ENCODE data around the gene TMEM131. TPM values are rescaled to one million over a fixed set of nuclear protein-coding genes. Genes with fewer than 3 reads are reported as not detected.

Gene TMEM131
- total RNA-seq, 2 experiments from 2014 or later: 39.7 to 40.6 TPM

DNA sequence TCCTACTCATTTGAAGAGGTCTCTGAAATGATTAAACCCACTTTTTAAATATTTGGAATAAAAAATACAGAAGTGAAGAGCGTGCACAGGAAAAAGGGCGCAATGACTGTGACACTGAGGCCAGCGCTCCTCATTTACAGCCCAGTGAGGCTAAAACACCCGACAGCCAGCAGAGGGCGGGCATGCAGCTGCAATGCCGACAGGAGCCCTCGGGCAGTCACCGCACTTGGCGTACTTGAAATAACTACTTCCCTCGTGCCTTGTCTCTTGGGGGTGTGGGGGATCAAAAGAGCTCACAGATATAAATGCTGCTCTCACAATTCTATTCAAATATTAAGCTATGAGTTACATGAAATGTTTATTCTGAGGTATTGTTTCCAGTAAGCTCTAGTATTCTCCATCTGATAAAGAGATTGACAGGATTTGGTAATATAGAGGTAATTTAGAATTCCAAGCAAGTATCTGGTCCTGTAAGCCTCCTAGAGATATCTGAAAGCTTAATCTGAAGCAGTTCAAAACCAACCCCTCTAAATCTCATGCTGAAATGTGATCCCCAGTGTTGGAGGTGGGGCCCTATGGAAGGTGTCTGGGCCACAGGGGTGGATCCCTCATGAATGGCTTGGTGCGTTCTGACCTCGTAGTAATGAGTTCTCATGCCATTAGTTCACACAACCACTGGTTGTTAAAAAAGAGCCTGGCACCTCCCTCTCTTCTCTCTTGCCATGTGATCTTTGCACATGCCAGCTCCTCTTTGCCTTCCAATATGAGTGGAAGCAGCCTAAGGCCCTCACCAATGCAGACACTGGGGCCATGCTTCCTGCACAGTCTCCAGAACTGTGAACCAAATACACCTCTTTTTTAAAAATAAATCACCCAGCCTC lies 188.8 kb downstream of the TMEM131 start:
- no peaks in the 10 kb centered on the region for H3K4me1 Mint-ChIP-seq

DNA sequence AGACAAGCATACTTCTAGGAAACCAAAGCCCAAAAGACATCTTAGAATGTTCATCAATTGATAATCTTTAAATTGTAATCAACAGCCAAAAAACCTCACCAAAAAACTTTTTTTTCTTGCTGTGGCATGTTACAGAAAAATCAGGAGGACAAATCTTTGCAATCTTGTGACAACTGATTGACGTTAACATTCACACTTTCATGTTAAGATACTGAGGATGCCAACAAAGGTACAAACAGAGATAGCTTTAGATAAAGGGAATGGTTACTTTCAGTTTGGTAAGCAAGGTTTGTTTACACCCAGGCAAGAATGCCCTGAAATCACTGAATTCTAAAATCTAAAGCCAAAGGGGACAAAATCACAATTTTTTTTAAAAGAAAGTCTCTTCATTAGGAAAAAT lies 190.0 kb downstream of the TMEM131 start:
- Mint-ChIP-seq H3K27me3 (no peaks in the 10 kb centered on the region), H3K4me3 (no peak overlapping the region), H3K27ac (no peak overlapping the region), H3K9me3 (no peaks in the 10 kb centered on the region), H3K36me3 (ENCODE audit: low read depth) (peaks cover 9% of the 10 kb centered on the region), H3K4me1 (no peaks in the 10 kb centered on the region)
- ChIA-PET CTCF (interaction anchor here (1.3 to 1.5 kb wide), 2 partner anchors 11 to 66 kb away, joined by 3 to 7 read pairs; no protein-coding TSS in a partner anchor), POLR2A (no interaction called here)
- no peak for DNase-seq

More for the DNA sequence above, 188.8 kb downstream of the TMEM131 start:
- DNase-seq: peak; percentile 83
- ChIA-PET CTCF (interaction anchor here (0.7 to 1.5 kb wide), 12 partner anchors 10 to 582 kb away, joined by 3 to 7 read pairs (median 3); no protein-coding TSS in a partner anchor), POLR2A (no interaction called here)
- H3K9me3 Mint-ChIP-seq: no peaks in the 10 kb centered on the region
- H3K4me3 Mint-ChIP-seq: no peak overlapping the region
- no peak overlapping the region for H3K27ac Mint-ChIP-seq
- H3K36me3 Mint-ChIP-seq (ENCODE audit: low read depth): peaks cover 9% of the 10 kb centered on the region
- no peaks in the 10 kb centered on the region for H3K27me3 Mint-ChIP-seq

DNA sequence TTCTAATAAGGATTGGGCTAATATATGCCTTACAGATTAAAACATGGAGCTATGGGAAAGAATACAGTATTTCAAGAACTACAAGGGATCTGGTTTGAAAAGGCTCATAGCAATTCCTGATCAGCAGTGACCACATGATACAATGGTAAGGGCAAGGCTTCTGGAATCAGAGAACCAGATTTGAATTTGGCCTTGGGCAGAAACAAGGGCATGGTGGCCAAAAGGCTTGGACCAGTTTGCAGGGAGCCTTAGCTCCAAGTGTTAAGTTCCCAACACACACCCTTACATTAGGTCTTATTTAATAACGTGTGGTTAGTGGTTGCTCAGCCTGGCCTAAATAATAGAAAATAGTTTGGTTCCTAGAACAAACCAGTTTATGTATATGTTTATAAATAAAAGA lies 194.7 kb downstream of the TMEM131 start:
- POLR2A ChIA-PET: no interaction called here
- H3K4me3 Mint-ChIP-seq: no peak overlapping the region
- no peaks in the 10 kb centered on the region for H3K4me1 Mint-ChIP-seq
- no peaks in the 10 kb centered on the region for H3K9me3 Mint-ChIP-seq
- DNase-seq: no peak
- no peaks in the 10 kb centered on the region for H3K27me3 Mint-ChIP-seq
- CTCF ChIA-PET: interaction anchor here (0.6 kb wide), 1 partner anchor 924 kb away, joined by 3 read pairs; no protein-coding TSS in a partner anchor
- H3K27ac Mint-ChIP-seq: no peak overlapping the region
- peaks cover 17% of the 10 kb centered on the region for H3K36me3 Mint-ChIP-seq (ENCODE audit: low read depth)

DNA sequence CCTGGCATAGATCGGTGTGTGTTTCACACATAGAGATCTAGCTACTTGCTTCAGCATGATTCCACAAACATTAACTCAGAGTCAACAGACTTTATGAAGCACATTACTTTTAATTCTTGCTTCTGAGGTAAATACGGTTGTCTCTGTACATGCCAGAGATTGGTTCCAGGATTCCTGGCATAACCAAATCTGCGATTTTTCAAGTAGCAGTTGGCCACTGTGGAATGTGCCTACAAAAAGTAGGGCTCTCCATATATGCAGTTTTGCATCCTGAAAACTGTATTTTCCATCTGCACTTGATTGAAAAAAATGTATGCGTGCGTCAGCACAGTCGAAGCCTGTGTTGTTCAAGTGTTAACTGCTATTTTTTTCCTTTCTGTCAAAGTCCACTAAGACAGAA lies 197.3 kb downstream of the TMEM131 start:
- ChIA-PET CTCF (interaction anchor here (0.6 kb wide), 1 partner anchor 1038 kb away, joined by 3 read pairs; no protein-coding TSS in a partner anchor), POLR2A (no interaction called here)
- H3K36me3 Mint-ChIP-seq (ENCODE audit: low read depth): peaks cover 13% of the 10 kb centered on the region
- H3K27me3 Mint-ChIP-seq: no peaks in the 10 kb centered on the region
- H3K9me3 Mint-ChIP-seq: no peaks in the 10 kb centered on the region
- H3K4me3 Mint-ChIP-seq: no peak overlapping the region
- no peak for DNase-seq
- no peak overlapping the region for H3K27ac Mint-ChIP-seq
- no peaks in the 10 kb centered on the region for H3K4me1 Mint-ChIP-seq

DNA sequence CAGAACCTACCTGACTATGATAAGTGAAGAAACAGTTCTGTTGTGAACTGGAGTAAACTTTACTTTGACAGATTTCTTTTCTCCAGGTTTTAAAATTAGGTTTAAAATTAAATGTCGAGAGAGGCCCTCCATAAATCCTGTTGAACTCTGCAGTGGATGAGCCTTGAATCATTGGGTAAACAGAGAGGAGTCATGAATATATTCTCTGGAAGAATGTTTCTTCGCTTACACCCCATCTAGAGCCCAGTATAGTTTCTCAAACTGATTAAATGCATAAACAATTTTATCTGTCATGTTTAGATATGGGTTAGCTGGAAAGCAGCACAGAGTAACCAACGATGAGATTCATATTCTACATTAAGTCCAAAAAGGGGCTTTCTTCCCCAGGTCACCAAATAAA lies 198.4 kb downstream of the TMEM131 start:
- POLR2A ChIA-PET: no interaction called here
- no peaks in the 10 kb centered on the region for H3K4me1 Mint-ChIP-seq

DNA sequence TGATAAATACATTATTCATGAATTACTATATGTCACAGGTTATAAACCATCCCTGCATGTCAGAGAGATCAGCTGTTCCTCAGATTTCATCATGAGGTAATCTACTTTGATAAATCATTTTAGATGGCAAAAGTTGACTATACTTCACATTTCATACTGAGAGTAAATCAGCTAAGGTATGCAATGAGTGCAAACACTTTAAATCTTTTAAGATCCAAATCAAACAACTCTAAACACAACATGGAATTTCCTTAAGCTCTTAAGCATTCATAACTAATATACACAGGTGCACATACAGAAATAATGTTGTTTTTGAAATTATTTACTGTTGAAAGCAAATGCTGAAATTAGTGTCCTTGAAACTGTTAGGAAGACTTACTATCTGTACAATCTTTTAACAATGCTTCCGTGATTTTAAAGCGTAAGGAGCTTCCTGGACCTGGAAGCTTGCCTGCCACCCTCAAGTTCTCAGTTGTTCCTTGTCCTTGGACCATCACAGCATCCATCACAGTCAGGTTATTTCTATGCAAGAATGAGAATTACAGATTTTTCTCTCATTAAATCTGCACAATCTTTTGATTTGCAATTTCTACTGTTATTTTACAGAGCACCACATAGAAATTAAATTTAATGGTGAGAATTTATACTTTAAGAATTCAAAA lies 199.2 kb downstream of the TMEM131 start:
- H3K9me3 Mint-ChIP-seq: no peaks in the 10 kb centered on the region
- no peak overlapping the region for H3K27ac Mint-ChIP-seq
- ChIA-PET CTCF (interaction anchor here (0.9 kb wide), 1 partner anchor 10 kb away, joined by 3 read pairs; no protein-coding TSS in a partner anchor), POLR2A (no interaction called here)
- no peaks in the 10 kb centered on the region for H3K4me1 Mint-ChIP-seq
- peaks cover 20% of the 10 kb centered on the region for H3K36me3 Mint-ChIP-seq (ENCODE audit: low read depth)
- no peak overlapping the region for H3K4me3 Mint-ChIP-seq
- no peaks in the 10 kb centered on the region for H3K27me3 Mint-ChIP-seq
- DNase-seq: no peak

More for the DNA sequence above, 198.4 kb downstream of the TMEM131 start:
- no peak for DNase-seq
- Mint-ChIP-seq H3K36me3 (ENCODE audit: low read depth) (peaks cover 20% of the 10 kb centered on the region), H3K27me3 (no peaks in the 10 kb centered on the region), H3K4me3 (no peak overlapping the region), H3K9me3 (no peaks in the 10 kb centered on the region), H3K27ac (no peak overlapping the region)
- CTCF ChIA-PET: interaction anchor here (0.7 kb wide), 1 partner anchor 380 kb away, joined by 3 read pairs; no protein-coding TSS in a partner anchor

DNA sequence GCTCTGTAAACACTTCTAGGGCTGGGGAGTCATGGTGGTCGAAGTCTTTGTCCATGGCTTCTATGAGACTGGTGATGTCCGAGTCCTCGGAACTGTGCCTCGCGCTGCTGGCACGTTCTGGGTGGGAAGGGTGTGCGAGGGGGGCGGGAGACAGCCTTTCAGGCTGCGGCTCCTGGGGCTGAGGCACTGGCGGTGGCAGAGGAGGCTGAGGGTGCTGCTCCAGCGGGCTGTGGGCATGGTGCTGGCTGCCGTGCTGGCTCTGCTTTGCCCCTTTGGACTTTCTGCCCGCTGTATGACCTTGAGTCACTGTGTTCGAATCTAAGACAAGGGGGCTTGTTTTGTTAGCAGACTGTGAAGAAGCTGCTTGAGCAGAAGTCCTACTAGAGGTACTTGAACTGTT lies 203.3 kb downstream of the TMEM131 start:
- DNase-seq: no peak
- peaks cover 3% of the 10 kb centered on the region for H3K4me1 Mint-ChIP-seq
- CTCF ChIA-PET: no interaction called here
- no peak overlapping the region for H3K4me3 Mint-ChIP-seq
- H3K36me3 Mint-ChIP-seq (ENCODE audit: low read depth): peaks cover 17% of the 10 kb centered on the region
- H3K27me3 Mint-ChIP-seq: no peaks in the 10 kb centered on the region
- no peaks in the 10 kb centered on the region for H3K9me3 Mint-ChIP-seq
- POLR2A ChIA-PET: no interaction called here
- H3K27ac Mint-ChIP-seq: no peak overlapping the region

DNA sequence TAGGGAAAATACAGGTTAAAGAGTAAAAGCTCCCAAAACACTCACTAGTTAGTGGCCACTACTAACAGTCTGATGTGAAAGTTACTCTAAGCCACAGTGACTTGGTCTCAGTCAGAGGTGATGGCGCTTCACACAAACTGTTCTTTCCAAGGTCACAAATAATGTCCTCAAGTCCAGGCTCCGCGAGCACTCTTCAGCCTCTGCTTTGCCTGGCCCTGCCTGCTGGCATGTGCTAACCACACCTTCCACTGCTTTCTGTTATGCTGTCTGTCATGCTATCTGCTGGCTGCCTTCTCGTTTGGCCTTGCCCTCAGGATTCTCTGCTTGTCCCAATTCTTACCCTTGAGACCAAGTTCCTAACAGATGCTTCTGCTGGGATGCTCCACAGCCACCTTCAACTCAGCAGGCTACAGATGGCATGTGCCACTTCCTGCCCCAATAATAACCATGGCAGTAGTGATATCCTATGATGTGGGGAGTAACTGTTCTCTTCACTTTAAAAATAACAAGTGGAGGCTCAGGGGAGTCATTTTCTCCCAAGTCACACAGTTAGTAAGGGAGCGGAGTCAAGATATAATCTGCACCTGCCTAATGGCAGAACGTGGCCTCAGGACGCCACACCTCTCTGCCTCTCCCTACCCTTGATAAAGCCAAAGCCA lies 206.6 kb downstream of the TMEM131 start:
- H3K36me3 Mint-ChIP-seq (ENCODE audit: low read depth): peaks cover 15% of the 10 kb centered on the region
- no peaks in the 10 kb centered on the region for H3K9me3 Mint-ChIP-seq
- CTCF ChIA-PET: interaction anchor here (1.1 kb wide), 1 partner anchor 27 kb away, joined by 4 read pairs; no protein-coding TSS in a partner anchor
- DNase-seq: no peak
- H3K27ac Mint-ChIP-seq: no peak overlapping the region
- POLR2A ChIA-PET: no interaction called here
- peaks cover 3% of the 10 kb centered on the region for H3K4me1 Mint-ChIP-seq
- H3K27me3 Mint-ChIP-seq: no peaks in the 10 kb centered on the region
- H3K4me3 Mint-ChIP-seq: no peak overlapping the region

DNA sequence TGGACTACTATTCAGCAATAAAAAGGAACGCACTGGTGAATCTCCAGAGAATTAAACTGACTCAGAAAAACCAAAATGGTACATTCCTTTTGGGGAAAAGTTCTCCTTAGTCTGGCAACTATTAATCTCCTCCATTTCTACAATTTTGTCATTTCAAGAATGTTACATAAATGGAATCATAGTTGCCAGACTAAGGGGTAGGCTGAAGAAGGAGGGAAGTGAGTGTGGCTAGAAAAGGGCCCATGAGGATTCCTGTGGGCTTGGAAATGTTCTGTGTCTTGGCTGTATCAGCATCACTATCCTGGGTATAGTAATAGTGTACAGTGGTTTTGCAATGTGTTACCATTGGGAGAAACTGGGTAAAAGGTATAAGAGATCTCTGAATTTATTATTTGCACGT lies 209.9 kb downstream of the TMEM131 start:
- POLR2A ChIA-PET: no interaction called here
- H3K36me3 Mint-ChIP-seq (ENCODE audit: low read depth): peaks cover 7% of the 10 kb centered on the region
- CTCF ChIA-PET: interaction anchor here (1.1 kb wide), 1 partner anchor 27 kb away, joined by 3 read pairs; no protein-coding TSS in a partner anchor
- peaks cover 3% of the 10 kb centered on the region for H3K4me1 Mint-ChIP-seq
- H3K27me3 Mint-ChIP-seq: no peaks in the 10 kb centered on the region
- H3K4me3 Mint-ChIP-seq: no peak overlapping the region
- H3K27ac Mint-ChIP-seq: no peak overlapping the region
- no peaks in the 10 kb centered on the region for H3K9me3 Mint-ChIP-seq
- no peak for DNase-seq

DNA sequence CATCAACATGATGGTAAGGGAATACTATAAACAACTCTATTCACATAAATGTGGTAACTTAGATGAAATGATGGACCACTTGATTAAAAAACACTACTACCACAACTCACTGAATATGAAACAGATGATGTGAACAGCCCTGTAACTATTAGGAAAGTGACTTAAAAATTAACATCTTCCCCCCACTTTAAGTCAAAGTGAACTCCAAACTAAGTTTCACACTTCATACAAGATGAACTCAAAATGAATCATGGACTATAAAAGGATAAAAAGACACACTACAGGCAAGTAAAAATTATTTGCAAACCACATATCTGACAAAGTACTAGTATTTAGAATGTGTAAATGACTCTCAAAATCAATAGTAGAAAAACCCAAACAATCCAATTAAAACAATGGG lies 210.8 kb downstream of the TMEM131 start:
- Mint-ChIP-seq H3K4me3 (no peak overlapping the region), H3K4me1 (peaks cover 3% of the 10 kb centered on the region), H3K9me3 (no peaks in the 10 kb centered on the region), H3K27me3 (no peaks in the 10 kb centered on the region), H3K36me3 (ENCODE audit: low read depth) (peaks cover 7% of the 10 kb centered on the region), H3K27ac (no peak overlapping the region)
- ChIA-PET POLR2A (no interaction called here), CTCF (no interaction called here)
- no peak for DNase-seq

DNA sequence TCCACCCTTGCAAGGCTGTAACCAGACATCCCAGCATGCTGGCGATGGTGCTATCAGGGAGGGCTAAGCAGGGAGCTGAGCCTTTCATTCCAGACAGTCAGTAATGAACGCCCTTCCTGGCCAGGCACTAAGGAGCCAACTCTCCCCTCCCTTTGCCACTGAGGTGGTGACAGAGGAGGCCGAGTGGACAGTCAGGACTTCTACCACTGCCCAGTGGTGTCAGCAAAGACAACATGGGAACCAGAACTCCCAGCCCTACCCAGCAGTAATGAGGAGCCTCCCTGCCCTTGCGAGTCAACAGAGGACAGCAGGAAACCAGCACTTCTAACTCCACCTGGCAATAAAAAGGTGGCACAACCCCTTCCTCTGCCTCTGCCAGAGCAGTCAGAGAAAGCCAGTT lies 213.8 kb downstream of the TMEM131 start:
- no peaks in the 10 kb centered on the region for H3K27me3 Mint-ChIP-seq
- H3K9me3 Mint-ChIP-seq: no peaks in the 10 kb centered on the region
- no peak overlapping the region for H3K4me3 Mint-ChIP-seq
- CTCF ChIA-PET: no interaction called here
- H3K27ac Mint-ChIP-seq: no peak overlapping the region
- DNase-seq: no peak
- POLR2A ChIA-PET: no interaction called here
- no peaks in the 10 kb centered on the region for H3K4me1 Mint-ChIP-seq
- peaks cover 4% of the 10 kb centered on the region for H3K36me3 Mint-ChIP-seq (ENCODE audit: low read depth)

DNA sequence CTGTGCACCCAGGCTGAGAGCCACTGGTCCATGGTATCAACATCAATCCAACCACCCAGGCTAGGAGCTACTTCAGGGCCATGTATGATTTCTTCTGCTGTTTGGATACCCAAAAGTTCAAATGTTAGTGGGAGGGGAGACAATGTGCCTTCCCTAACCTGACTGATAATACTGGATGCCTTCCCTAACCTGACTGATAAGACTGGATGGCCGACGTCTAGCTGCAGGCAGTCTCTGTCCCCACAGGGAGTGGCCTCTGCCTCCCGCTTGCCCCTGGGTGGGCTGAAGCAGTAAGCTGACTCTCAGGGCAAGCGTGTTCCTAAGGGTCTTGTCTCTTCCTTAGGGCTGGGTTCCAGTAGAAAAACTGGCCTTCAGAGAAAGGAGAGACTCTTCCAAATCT lies 216.6 kb downstream of the TMEM131 start:
- POLR2A ChIA-PET: no interaction called here

DNA sequence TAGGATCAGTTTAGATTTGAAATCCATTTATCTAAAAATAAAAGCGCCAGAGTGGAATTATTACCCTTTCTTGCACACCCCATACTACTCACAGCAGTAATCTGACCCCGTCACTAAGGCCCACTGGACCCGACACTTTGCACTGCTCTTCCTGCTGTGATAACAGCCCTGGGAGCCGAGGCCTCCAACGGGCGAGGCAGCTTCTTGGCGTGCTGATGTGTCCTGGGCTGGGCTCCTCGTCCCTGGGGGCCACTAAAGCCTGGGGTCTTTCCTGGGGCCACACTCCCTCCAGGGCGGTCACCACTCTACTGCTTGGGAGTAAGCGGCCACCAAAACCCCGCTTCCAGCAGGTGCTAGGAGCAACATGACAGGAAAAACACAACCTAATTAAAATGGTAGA lies 220.7 kb downstream of the TMEM131 start:
- Mint-ChIP-seq H3K27me3 (no peaks in the 10 kb centered on the region), H3K9me3 (no peaks in the 10 kb centered on the region), H3K36me3 (ENCODE audit: low read depth) (peaks cover 11% of the 10 kb centered on the region), H3K4me1 (no peaks in the 10 kb centered on the region), H3K4me3 (no peak overlapping the region), H3K27ac (no peak overlapping the region)
- ChIA-PET POLR2A (no interaction called here), CTCF (no interaction called here)
- DNase-seq: no peak

More for the DNA sequence above, 216.6 kb downstream of the TMEM131 start:
- H3K4me1 Mint-ChIP-seq: no peaks in the 10 kb centered on the region
- H3K4me3 Mint-ChIP-seq: no peak overlapping the region
- DNase-seq: no peak
- no peaks in the 10 kb centered on the region for H3K9me3 Mint-ChIP-seq
- no peaks in the 10 kb centered on the region for H3K27me3 Mint-ChIP-seq
- peak overlapping the region; percentile 48 for H3K27ac Mint-ChIP-seq
- H3K36me3 Mint-ChIP-seq (ENCODE audit: low read depth): peaks cover 9% of the 10 kb centered on the region
- CTCF ChIA-PET: no interaction called here

All from activated CD4-positive, alpha-beta T cell treated with anti-CD3 and anti-CD28 coated beads, Interleukin-2, amount 10 ng/mL, durations not matched to agents 7 days and 5 days (primary cell).